Heart left ventricle (tissue), 16 donors: Measurements from ENCODE around the gene UNC13B. TPM values are rescaled to one million over a fixed set of nuclear protein-coding genes. Genes with fewer than 3 reads are reported as not detected.

ENCODE experiments used
- ATAC-seq, 4 donors: fragments of 200-7000 bp; cut with Tn5 transposase; one replicate each; pipeline ENCODE4 v1.9.1; 2020 to 2022; ENCODE audit warnings: moderate library complexity in 4 of 4, mild to moderate bottlenecking in 3 of 4, moderate number of reproducible peaks in 1 of 4
- DNase-seq, 5 donors: peaks; one replicate each; pipeline ENCODE4 v3.0.0-alpha.2; 2020
- H3K27ac ChIP-seq, 12 donors: fragments of 200-600 bp; sonication (generic) in 4 of 12; one replicate each; pipeline versions ENCODE4 v1.5.0 to v1.8.0; 2016 to 2022; ENCODE audit warnings: mild to moderate bottlenecking in 2 of 12
- H3K27me3 ChIP-seq, 9 donors: fragments of 200-600 bp; sonication (generic) in 2 of 9; one replicate each; pipeline versions ENCODE4 v1.5.1 to v1.8.0; 2016 to 2022; ENCODE audit warnings: mild to moderate bottlenecking in 3 of 9
- H3K36me3 ChIP-seq, 9 donors: fragments of 200-600 bp; sonication (generic) in 2 of 9; one replicate each; pipeline versions ENCODE4 v1.5.0 to v1.8.0; 2018 to 2022; ENCODE audit warnings: mild to moderate bottlenecking in 2 of 9
- H3K4me1 ChIP-seq, 12 donors: fragments of 200-600 bp; sonication (generic) in 4 of 12; one replicate each; pipeline versions ENCODE4 v1.5.0 to v1.8.0; 2016 to 2022; ENCODE audit warnings: mild to moderate bottlenecking in 3 of 12
- H3K4me3 ChIP-seq, 12 donors: fragments of 200-600 bp; sonication (generic) in 4 of 12; one replicate each; pipeline versions ENCODE4 v1.5.0 to v1.8.0; 2017 to 2022; ENCODE audit warnings: mild to moderate bottlenecking in 9 of 12, moderate library complexity in 4 of 12
- H3K9me3 ChIP-seq, 12 donors: fragments of 200-600 bp; sonication (generic) in 4 of 12; one replicate each; pipeline versions ENCODE4 v1.5.0 to v1.8.0; 2016 to 2022; ENCODE audit warnings: mild to moderate bottlenecking in 1 of 12
- CTCF ChIP-seq, 12 donors: fragments of 200-600 bp; sonication (generic) in 4 of 12; IDR thresholded peaks; one replicate each; pipeline versions ENCODE4 v1.5.0 to v1.8.0; 2018 to 2022; ENCODE audit warnings: antibody characterized with exemption in 12 of 12, mild to moderate bottlenecking in 5 of 12
- POLR2A ChIP-seq, 2 donors: fragments of 450-650 bp; IDR thresholded peaks; one replicate each; pipeline ENCODE4 v1.6.1; 2017; ENCODE audit warnings: antibody characterized with exemption in 2 of 2, mild to moderate bottlenecking in 2 of 2, moderate library complexity in 2 of 2
- WGBS, 4 donors: extraction: QIAGEN DNeasy Blood & Tissue Kit in 2 of 4; methylation state at CpG; one replicate each; pipeline versions ENCODE4 v1.1.5 to v1.1.7; 2013 to 2018; 5-methylcytosine and 5-hydroxymethylcytosine counted together
- intact Hi-C, 10 donors: fragments of 100-400 bp; cut with DNase I; formaldehyde crosslinking; loops; one replicate each; pipeline versions ENCODE4 v1.11.1 to v1.14.2; 2022
- polyA plus RNA-seq, 2 donors: library from polyadenylated mRNA; stranded (reverse); fragments of 200-250 nt; gene quantifications; one replicate each; pipeline ENCODE4 v1.2.3, GENCODE V29; 2013
- total RNA-seq, 9 donors: library from RNA; depleted of rRNA in 2 of 9; stranded (reverse); fragments of >200 nt in 2 of 9; fragmentation: NEBNext Ultra II Directional in 3 of 9; extraction: Animal tissue kit (Norgen Biotek cat#: 25700) in 3 of 9; gene quantifications; one replicate each; pipeline versions ENCODE4 v1.1.0 to v1.2.4, GENCODE V29; 2016 to 2023
- donor health status: ischemic (EF 13 %, LVEDD 7.1; RV severe dilation, severe dysfunction).
- donor health status: healthy with polysubstance abuse.
- donor health status: DM: no; HTN: yes; CAD: no.
- donor health status: DM: no; HTN: no; CAD: no.
- donor health status: ischemic (EF 25% LVEDD 6.9; RV normal size, moderate dysfunction).
- donor health status: ischemic (EF 25% LVEDD 5.7; RV mildly dilated, moderate dysfunction).
- donor health status: healthy.
- donor health status: DM: yes; HTN: yes; CAD: no.
- donor health status: ischemic (EF 35%, LVEDD 5.7; RV mildly dilated, moderate dysfunction).
- donor health status: nonischemic (EF 11% LVEDD 7.7; RV severe dilation, severe dysfunction).
- donor health status: DM: yes; HTN: yes; CAD: no.
- donor health status: PGD.
- donor health status: ischemic (EF 29% LVEDD 5.4; RV normal size, mild dysfunction).
- donor health status: nonischemic (EF 23%, LVEDD 6.1; RV moderate dilation, normal function).

UNC13B gene
- total and polyA plus RNA-seq, 11 donors, result 8.1 to 30.2 (median 21.2) TPM

- peaks cover 0 to 4% (median 0%) of the 10 kb centered on the region in 12 donors for H3K4me1 ChIP-seq
- no peaks in the 10 kb centered on the region for H3K36me3 ChIP-seq
- WGBS, 4 donors, result 92 to 98% (median 96%) methylated on average over 1 of the region's 1 CpG
- intact Hi-C loops, result no loop called here
- no peak overlapping the region for H3K4me3 ChIP-seq
- TF ChIP-seq POLR2A (IDR thresholded peaks at IDR 0.05), result no peak
- no peak for TF ChIP-seq CTCF (IDR thresholded peaks at IDR 0.05)
- H3K27ac ChIP-seq, result no peak overlapping the region
- ATAC-seq (no peak), DNase-seq (no peak)
- peaks cover 0 to 3% (median 0%) of the 10 kb centered on the region in 12 donors for H3K9me3 ChIP-seq
- no peaks in the 10 kb centered on the region for H3K27me3 ChIP-seq
Observed at GRCh38 chr9:35422346-35422745, 260.5 kb downstream of the UNC13B start.

- Histone ChIP-seq H3K4me1 (peaks cover 0 to 4% (median 0%) of the 10 kb centered on the region in 12 donors), H3K4me3 (no peak overlapping the region), H3K27me3 (no peaks in the 10 kb centered on the region), H3K36me3 (no peaks in the 10 kb centered on the region), H3K27ac (no peak overlapping the region), H3K9me3 (peaks cover 0 to 3% (median 0%) of the 10 kb centered on the region in 12 donors)
- DNase-seq, result no peak
- no peak for ATAC-seq
- WGBS, 4 donors, result 72 to 79% (median 75%) methylated on average over 2 of the region's 2 CpGs
- TF ChIP-seq POLR2A (IDR thresholded peaks at IDR 0.05), result no peak
- no peak for TF ChIP-seq CTCF (IDR thresholded peaks at IDR 0.05)
- intact Hi-C loops, result no loop called here
Observed at GRCh38 chr9:35422753-35423152, 260.9 kb downstream of the UNC13B start.

GRCh38 chr9:35423499-35423898, 261.7 kb downstream of the UNC13B start:
- peaks cover 0 to 4% (median 0%) of the 10 kb centered on the region in 12 donors for H3K4me1 ChIP-seq
- DNase-seq (no peak), ATAC-seq (no peak)
- intact Hi-C loops, result no loop called here
- H3K4me3 ChIP-seq, result no peak overlapping the region
- peaks cover 0 to 7% (median under 1%) of the 10 kb centered on the region in 12 donors for H3K9me3 ChIP-seq
- no peaks in the 10 kb centered on the region for H3K36me3 ChIP-seq
- no peak overlapping the region for H3K27ac ChIP-seq
- TF ChIP-seq POLR2A (IDR thresholded peaks at IDR 0.05) (no peak), CTCF (IDR thresholded peaks at IDR 0.05) (no peak)
- H3K27me3 ChIP-seq, result no peaks in the 10 kb centered on the region
- WGBS, 4 donors, result 85 to 92% (median 89%) methylated on average over 2 of the region's 2 CpGs

GRCh38 chr9:35424356-35425352, 262.8 kb downstream of the UNC13B start:
- 64 to 77% (median 67%) methylated on average over 7 of the region's 7 CpGs for WGBS, 4 donors
- intact Hi-C loops, result no loop called here
- Histone ChIP-seq H3K9me3 (peaks cover 0 to 15% (median 3%) of the 10 kb centered on the region in 12 donors), H3K27ac (no peak overlapping the region), H3K4me1 (peaks cover 0 to 4% (median 0%) of the 10 kb centered on the region in 12 donors), H3K4me3 (no peak overlapping the region), H3K36me3 (no peaks in the 10 kb centered on the region), H3K27me3 (no peaks in the 10 kb centered on the region)
- TF ChIP-seq POLR2A (IDR thresholded peaks at IDR 0.05) (no peak), CTCF (IDR thresholded peaks at IDR 0.05) (no peak)
- no peak for DNase-seq
- ATAC-seq, result no peak
